ENCODE data around the gene DRICH1.
"Not testable (repeated sequence)": the region's sequence is repeated elsewhere in the genome, so short reads cannot be mapped to it uniquely, and the experiment has no call there.

The DRICH1 gene

GRCh38 chr22:23565915-23566704 is 66.0 kb downstream of the DRICH1 start:
- DNase-seq: no peak

DNA sequence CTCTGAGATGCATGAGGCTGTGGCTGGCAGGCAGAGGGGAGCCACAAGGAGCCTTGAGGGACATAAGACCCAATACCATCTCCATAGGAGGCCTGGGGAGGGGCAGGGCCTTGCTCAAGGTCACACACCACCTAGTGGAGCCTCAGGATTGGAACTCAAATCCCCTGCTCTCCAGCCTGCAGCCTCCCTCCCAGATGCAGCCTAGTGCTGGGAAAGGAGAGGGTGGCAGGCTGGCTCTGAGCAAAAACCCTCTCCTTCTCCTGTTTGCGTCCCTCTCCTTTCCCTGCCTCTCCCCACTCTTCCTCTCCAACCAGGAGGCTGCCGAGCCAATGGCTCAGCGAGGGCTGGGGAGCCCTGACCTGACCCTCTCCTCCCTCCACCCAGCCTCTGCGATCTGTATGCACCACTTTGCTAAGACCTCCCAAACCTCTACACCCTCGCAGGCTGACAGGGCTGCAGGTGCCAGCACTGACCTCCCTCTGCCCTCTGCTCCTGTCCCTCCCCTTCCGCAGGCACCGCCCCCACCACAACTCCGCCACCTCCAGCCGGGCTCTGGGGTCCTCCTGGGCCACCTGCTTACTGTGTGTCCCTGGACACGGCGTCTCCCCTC is 66.7 kb downstream of the DRICH1 start:
- DNase-seq: no peak

DNA sequence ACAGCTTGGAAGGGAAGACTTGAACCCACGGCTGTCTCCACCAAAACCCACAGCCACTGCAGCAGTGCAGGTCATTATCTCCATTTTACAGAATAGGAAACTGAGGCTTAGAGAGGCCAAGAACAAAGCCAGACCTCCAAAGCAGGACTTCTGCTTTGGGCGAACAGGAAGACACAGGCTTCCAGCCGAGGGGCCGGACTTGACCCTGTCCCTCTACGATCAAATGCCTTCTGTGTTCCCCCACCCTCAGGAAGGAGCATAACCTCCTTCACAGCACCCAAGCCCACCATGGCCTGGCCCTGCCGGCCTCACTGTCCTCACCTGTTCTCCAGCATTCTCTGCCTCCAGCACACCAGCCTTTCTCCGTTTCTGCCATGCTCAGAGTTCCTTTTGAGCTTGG is 67.8 kb downstream of the DRICH1 start:
- no peak for DNase-seq

- no peak for DNase-seq
Measured at GRCh38 chr22:23563111-23563510, 69.0 kb downstream of the DRICH1 start.

GRCh38 chr22:23562186-23562585 is 69.9 kb downstream of the DRICH1 start:
- no peak for DNase-seq

DNA sequence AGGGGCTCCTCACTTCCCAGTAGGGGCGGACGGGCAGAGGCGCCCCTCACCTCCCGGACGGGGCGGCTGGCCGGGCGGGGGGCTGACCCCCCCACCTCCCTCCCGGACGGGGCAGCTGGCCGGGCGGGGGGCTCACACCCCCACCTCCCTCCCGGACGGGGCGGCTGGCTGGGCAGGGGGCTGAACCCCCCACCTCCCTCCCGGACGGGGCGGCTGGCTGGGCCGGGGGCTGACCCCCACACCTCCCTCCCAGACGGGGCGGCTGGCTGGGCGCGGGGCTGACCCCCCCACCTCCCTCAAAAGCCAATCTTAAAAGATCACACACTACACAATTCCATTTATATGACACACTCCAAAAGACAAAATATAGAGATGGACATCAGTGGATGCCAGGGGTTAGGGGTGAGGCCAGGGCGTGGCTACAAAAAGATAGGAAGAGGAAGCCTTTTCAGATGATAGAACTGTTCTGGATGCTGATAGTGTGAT is 71.1 kb downstream of the DRICH1 start:
- not testable (repeated sequence) for DNase-seq

DNA sequence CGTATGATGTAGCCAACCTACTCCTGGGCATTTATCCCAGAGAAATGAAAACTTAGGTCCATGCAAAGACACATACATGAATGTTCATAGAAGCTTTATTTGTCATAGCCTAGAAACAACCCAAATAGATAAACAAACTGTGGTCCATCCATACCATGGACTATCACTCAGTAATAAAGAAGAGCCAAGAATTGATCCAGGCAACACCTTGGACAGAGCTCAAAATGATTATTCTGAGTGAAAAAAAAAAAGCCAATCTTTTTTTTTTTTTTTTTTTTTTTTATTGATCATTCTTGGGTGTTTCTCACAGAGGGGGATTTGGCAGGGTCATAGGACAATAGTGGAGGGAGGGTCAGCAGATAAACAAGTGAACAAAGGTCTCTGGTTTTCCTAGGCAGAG is 71.9 kb downstream of the DRICH1 start:
- not testable (repeated sequence) for DNase-seq

Data from DMS 273 treated with DMSO at 0.1 percent for 48 hours (cell line).